ENCODE measurements around the gene MYO1F.

DNA sequence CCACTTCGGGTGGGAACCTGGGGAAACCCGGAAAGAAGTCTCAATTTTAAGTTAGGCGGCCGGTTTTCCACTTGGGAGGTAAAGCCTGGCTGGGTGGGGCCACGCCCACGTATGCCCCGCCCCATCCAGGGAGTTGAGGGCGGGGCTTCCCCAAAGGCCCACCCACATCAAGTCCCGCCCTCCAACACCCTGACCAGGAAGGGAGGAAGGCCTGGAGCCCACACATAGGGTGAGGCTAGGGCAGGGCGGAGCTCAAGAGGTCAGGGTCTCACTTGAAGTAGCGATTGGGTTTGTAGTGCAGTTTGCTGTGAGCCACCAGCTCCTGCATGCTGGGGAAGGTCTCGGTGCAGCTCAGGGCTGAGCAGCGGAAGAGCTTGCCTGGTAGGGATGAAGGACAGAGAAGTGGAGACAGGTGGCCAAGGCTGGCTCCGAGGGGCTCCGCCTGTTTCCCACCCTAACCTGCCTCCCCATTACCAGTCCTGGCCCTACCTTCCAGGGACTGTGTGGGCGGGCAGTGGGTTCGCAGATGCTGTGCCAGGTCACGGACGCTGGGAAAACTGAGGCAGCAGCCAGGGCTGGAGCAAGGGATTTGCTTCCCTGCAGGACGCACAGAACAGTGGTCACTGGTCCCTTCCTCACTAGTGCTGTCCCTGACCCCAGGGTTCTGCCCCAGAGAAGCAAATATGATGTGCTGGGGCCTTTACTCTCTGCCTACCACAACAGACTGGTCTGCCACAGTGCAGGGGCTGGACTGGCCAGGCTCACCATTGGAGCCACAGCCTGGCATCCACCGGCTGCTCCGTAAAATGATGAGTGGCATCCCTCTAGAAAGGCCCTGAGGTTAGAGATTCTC, 64.9 kb downstream of the MYO1F start:
- TF ChIP-seq, protein P1, sequence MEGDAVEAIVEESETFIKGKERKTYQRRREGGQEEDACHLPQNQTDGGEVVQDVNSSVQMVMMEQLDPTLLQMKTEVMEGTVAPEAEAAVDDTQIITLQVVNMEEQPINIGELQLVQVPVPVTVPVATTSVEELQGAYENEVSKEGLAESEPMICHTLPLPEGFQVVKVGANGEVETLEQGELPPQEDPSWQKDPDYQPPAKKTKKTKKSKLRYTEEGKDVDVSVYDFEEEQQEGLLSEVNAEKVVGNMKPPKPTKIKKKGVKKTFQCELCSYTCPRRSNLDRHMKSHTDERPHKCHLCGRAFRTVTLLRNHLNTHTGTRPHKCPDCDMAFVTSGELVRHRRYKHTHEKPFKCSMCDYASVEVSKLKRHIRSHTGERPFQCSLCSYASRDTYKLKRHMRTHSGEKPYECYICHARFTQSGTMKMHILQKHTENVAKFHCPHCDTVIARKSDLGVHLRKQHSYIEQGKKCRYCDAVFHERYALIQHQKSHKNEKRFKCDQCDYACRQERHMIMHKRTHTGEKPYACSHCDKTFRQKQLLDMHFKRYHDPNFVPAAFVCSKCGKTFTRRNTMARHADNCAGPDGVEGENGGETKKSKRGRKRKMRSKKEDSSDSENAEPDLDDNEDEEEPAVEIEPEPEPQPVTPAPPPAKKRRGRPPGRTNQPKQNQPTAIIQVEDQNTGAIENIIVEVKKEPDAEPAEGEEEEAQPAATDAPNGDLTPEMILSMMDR (IDR thresholded peaks at IDR 0.05), result no peak
- no peak for TF ChIP-seq EZH2 (IDR thresholded peaks at IDR 0.05; ENCODE audit: borderline replicate concordance, insufficient read depth, low read depth, low read length, poor library complexity, severe bottlenecking)

Measured in B cell (primary cell).